Measurements from ENCODE around the gene LRSAM1.

Gene LRSAM1

DNA sequence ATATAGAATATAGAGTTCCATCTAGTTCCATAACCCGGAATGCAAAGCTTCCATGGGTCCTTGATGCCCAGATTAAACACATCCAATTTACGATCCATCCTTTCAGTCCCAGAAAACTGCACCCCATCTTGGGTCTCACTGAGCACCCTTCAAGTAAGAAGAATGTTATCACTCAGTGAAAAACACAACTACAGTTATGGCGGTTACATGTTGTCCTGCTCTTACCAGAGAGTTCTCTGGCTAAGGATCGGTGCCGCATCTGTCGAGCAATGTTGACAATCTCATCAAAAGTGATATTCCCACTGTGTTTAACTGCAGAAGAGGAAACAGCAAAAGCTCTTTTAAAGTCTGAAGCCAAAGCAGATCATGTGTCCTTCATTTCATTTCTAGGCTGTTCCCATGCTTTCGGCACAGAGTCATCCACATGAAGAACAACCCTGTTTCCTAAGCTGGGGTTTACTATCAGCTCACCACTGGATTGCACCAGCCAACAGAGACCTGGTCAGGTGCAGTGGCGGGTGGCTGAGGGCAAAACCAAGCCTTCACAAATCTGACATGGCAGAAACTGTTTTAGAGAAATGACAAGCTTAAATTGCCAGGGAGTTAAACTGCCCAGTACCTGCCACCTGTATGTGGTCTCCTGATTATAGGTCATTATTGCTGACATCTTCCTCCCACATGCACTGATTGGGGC, 3.1 kb upstream of the LRSAM1 start:
- H3K27me3 ChIP-seq (ENCODE audit: control insufficient read depth in 1 of 2, insufficient read depth in 2 of 2, low read length in 2 of 2): no peaks in the 10 kb centered on the region
- H3K4me1 ChIP-seq (ENCODE audit: control insufficient read depth, insufficient read depth, low read length): peaks cover 33% of the 10 kb centered on the region
- no peak overlapping the region for H3K27ac ChIP-seq (ENCODE audit: low read length)
- peaks cover 44 to 55% of the 10 kb centered on the region in 2 donors for H3K36me3 ChIP-seq (ENCODE audit: control insufficient read depth in 2 of 2, insufficient read depth in 2 of 2, low read length in 2 of 2)
- no peak overlapping the region for H3K9ac ChIP-seq (ENCODE audit: low read length in 2 of 2)
- H3K4me3 ChIP-seq (ENCODE audit: low read length in 2 of 2): no peak overlapping the region
- no peaks in the 10 kb centered on the region for H3K9me3 ChIP-seq (ENCODE audit: control insufficient read depth in 2 of 2, low read length in 2 of 2)

DNA sequence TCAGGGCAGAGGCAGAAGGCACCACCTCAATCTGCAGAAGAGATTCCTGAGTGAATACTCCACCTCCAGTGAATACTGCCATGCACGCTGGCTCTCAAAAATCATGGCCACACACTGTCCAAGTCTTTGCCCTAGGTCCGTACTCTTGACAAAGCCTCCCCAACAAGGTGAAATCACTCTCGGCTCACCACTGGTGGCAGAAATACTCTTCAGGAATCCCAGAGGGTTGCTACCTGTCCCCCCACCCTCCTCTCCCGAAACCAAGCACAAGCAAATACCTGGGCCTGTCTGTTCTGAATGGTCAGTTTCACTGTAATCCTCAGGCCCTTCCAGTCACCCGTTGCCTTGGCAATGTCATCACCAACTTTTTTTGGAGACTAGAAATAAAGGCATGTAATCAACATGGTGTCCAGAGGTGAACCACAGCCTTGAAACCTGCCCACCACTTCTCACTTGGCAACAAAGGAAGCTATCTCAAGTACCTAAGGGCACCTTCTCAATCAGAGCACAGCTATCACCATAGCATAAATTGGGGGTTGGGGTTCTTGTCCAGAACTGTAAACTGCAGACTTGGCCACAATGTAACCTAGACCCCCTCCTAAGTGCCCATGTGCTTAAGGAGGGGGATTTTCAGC, 1.9 kb upstream of the LRSAM1 start:
- peaks cover 41 to 50% of the 10 kb centered on the region in 2 donors for H3K36me3 ChIP-seq (ENCODE audit: control insufficient read depth in 2 of 2, insufficient read depth in 2 of 2, low read length in 2 of 2)
- H3K4me1 ChIP-seq (ENCODE audit: control insufficient read depth, insufficient read depth, low read length): peaks cover 35% of the 10 kb centered on the region
- peak overlapping the region; percentile 83 to 90 for H3K9ac ChIP-seq (ENCODE audit: low read length in 2 of 2)
- no peaks in the 10 kb centered on the region for H3K9me3 ChIP-seq (ENCODE audit: control insufficient read depth in 2 of 2, low read length in 2 of 2)
- peak overlapping the region; percentile 92 to 93 for H3K4me3 ChIP-seq (ENCODE audit: low read length in 2 of 2)
- H3K27ac ChIP-seq (ENCODE audit: low read length): peak overlapping the region; percentile 89
- no peaks in the 10 kb centered on the region for H3K27me3 ChIP-seq (ENCODE audit: control insufficient read depth in 1 of 2, insufficient read depth in 2 of 2, low read length in 2 of 2)

DNA sequence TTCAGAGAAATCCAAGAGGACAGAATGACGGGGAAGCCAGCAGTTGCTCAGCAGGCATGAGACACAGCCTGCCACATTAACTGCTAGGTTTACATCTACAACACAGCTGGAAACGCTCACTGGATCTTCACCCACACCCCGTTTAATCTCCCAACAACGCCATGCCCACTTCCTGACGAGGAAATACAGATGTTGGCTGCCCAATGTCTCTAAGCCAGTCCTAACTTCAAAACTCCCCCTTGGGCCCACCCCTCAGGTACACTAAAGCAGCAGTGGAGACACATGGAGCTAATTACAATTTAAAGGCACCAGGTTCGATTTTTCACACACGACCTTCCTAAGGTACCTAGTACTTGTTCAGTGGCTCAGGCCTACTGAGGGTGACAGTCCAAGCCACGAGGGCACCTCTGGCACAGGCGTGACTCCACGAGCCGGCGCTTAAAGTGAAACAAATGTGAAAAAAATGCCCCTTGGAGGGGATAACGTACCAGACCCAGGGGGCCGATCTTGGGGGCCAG, 1.0 kb upstream of the LRSAM1 start:
- Histone ChIP-seq H3K27me3 (ENCODE audit: control insufficient read depth in 1 of 2, insufficient read depth in 2 of 2, low read length in 2 of 2) (no peaks in the 10 kb centered on the region), H3K27ac (ENCODE audit: low read length) (peak overlapping the region; percentile 89), H3K4me1 (ENCODE audit: control insufficient read depth, insufficient read depth, low read length) (peaks cover 35% of the 10 kb centered on the region), H3K36me3 (ENCODE audit: control insufficient read depth in 2 of 2, insufficient read depth in 2 of 2, low read length in 2 of 2) (peaks cover 39 to 47% of the 10 kb centered on the region in 2 donors), H3K4me3 (ENCODE audit: low read length in 2 of 2) (peak overlapping the region; percentile 92 to 93), H3K9ac (ENCODE audit: low read length in 2 of 2) (peak overlapping the region; percentile 83 to 90), H3K9me3 (ENCODE audit: control insufficient read depth in 2 of 2, low read length in 2 of 2) (no peaks in the 10 kb centered on the region)

- H3K27ac ChIP-seq (ENCODE audit: low read length): peak overlapping the region; percentile 89
- H3K36me3 ChIP-seq (ENCODE audit: control insufficient read depth in 2 of 2, insufficient read depth in 2 of 2, low read length in 2 of 2): peaks cover 36 to 42% of the 10 kb centered on the region in 2 donors
- H3K9me3 ChIP-seq (ENCODE audit: control insufficient read depth in 2 of 2, low read length in 2 of 2): no peaks in the 10 kb centered on the region
- H3K9ac ChIP-seq (ENCODE audit: low read length in 2 of 2): peak overlapping the region; percentile 91 to 93
- peaks cover 35% of the 10 kb centered on the region for H3K4me1 ChIP-seq (ENCODE audit: control insufficient read depth, insufficient read depth, low read length)
- H3K4me3 ChIP-seq (ENCODE audit: low read length in 2 of 2): peak overlapping the region; percentile 92 to 93
- H3K27me3 ChIP-seq (ENCODE audit: control insufficient read depth in 1 of 2, insufficient read depth in 2 of 2, low read length in 2 of 2): no peaks in the 10 kb centered on the region
Observed at GRCh38 chr9:127451608-127451857, 223 bp downstream of the LRSAM1 start.

DNA sequence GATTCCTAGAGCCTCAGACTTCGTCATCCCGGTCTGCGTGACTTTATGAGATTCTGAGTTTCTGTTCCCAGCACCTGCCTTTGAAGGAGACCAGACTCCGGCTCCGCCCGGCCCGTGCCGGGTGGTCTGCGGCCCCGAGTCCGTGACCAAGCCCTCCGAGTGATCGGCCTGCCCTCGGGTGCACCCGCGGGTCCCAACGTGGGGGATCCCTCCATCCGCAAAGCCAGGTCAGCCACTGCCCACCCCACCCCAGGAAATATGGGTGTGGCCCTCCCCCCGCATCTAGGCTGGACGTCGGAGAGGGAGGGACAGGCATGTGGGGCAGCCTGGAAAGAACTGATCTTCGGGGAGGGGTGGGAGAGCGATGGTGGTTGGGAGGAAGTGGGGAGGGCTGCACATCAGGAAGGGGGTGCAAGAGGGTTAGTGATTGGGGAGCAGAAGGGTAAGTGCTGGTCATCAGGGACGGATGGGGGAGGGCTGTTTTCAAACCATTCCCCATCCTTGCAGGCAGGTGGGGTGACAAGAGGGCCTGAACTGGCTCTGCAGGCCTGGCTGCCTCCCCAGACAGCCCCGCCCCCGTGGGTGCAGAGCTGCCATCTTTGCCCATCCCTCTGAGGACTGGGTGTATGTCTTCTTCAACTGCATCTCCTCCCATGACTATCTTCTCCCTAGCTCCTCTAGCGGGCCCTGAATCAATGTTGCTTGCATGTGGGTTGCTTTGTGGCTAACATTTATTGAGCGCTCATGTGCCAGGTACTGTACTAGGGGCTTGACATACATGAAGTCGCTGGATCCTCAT, 747 bp downstream of the LRSAM1 start:
- H3K4me1 ChIP-seq (ENCODE audit: control insufficient read depth, insufficient read depth, low read length): peaks cover 35% of the 10 kb centered on the region
- peak overlapping the region; percentile 92 to 93 for H3K4me3 ChIP-seq (ENCODE audit: low read length in 2 of 2)
- H3K36me3 ChIP-seq (ENCODE audit: control insufficient read depth in 2 of 2, insufficient read depth in 2 of 2, low read length in 2 of 2): peaks cover 33 to 38% of the 10 kb centered on the region in 2 donors
- no peaks in the 10 kb centered on the region for H3K9me3 ChIP-seq (ENCODE audit: control insufficient read depth in 2 of 2, low read length in 2 of 2)
- H3K9ac ChIP-seq (ENCODE audit: low read length in 2 of 2): peak overlapping the region; percentile 91 to 93
- H3K27me3 ChIP-seq (ENCODE audit: control insufficient read depth in 1 of 2, insufficient read depth in 2 of 2, low read length in 2 of 2): no peaks in the 10 kb centered on the region
- H3K27ac ChIP-seq (ENCODE audit: low read length): peak overlapping the region; percentile 89

GRCh38 chr9:127452691-127453090, 1.4 kb downstream of the LRSAM1 start:
- Histone ChIP-seq H3K36me3 (ENCODE audit: control insufficient read depth in 2 of 2, insufficient read depth in 2 of 2, low read length in 2 of 2) (peaks cover 33 to 39% of the 10 kb centered on the region in 2 donors), H3K9me3 (ENCODE audit: control insufficient read depth in 2 of 2, low read length in 2 of 2) (no peaks in the 10 kb centered on the region), H3K27me3 (ENCODE audit: control insufficient read depth in 1 of 2, insufficient read depth in 2 of 2, low read length in 2 of 2) (no peaks in the 10 kb centered on the region), H3K27ac (ENCODE audit: low read length) (peak overlapping the region; percentile 89), H3K4me1 (ENCODE audit: control insufficient read depth, insufficient read depth, low read length) (peaks cover 35% of the 10 kb centered on the region), H3K9ac (ENCODE audit: low read length in 2 of 2) (peak overlapping the region in 1 of 2 donors; percentile 29), H3K4me3 (ENCODE audit: low read length in 2 of 2) (peak overlapping the region; percentile 92 to 93)

GRCh38 chr9:127455324-127455992, 4.1 kb downstream of the LRSAM1 start:
- Histone ChIP-seq H3K9me3 (ENCODE audit: control insufficient read depth in 2 of 2, low read length in 2 of 2) (no peaks in the 10 kb centered on the region), H3K27me3 (ENCODE audit: control insufficient read depth in 1 of 2, insufficient read depth in 2 of 2, low read length in 2 of 2) (no peaks in the 10 kb centered on the region), H3K27ac (ENCODE audit: low read length) (no peak overlapping the region), H3K4me3 (ENCODE audit: low read length in 2 of 2) (no peak overlapping the region), H3K36me3 (ENCODE audit: control insufficient read depth in 2 of 2, insufficient read depth in 2 of 2, low read length in 2 of 2) (peaks cover 27 to 34% of the 10 kb centered on the region in 2 donors), H3K4me1 (ENCODE audit: control insufficient read depth, insufficient read depth, low read length) (peaks cover 23% of the 10 kb centered on the region), H3K9ac (ENCODE audit: low read length in 2 of 2) (no peak overlapping the region)

DNA sequence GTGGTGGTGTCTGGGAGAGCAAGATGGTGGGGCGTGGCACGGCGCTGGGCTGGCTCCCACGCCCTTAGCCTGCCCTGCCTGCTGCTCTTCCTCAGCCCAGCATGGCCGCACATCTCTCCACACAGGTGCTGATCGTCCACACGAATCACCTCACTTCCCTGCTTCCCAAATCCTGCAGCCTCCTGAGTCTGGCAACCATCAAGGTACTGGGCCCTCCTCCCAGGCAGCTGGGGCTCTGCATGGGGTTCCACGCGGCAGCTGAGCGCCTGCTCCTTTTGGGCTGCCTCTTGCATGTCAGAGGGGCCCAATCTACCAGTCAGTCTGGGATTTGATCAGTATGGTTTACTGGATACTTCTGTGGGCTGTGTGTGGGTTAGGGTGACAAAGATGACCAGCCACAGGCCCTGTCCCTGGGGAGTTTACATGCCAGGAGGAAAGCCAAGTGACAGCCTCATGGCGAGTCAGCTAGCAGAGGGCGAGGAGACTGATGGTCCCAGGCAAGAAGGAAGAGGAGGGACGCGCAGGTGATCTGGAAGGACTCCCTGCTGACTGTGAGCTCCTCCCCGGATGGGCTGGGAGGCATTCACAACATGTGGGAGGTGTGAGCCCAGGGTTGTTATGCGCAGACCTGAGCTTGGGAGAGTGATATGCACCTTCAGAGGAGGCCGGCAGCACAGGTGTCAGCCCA, 6.0 kb downstream of the LRSAM1 start:
- H3K9me3 ChIP-seq (ENCODE audit: control insufficient read depth in 2 of 2, low read length in 2 of 2): no peaks in the 10 kb centered on the region
- peaks cover 41 to 48% of the 10 kb centered on the region in 2 donors for H3K36me3 ChIP-seq (ENCODE audit: control insufficient read depth in 2 of 2, insufficient read depth in 2 of 2, low read length in 2 of 2)
- H3K4me1 ChIP-seq (ENCODE audit: control insufficient read depth, insufficient read depth, low read length): peaks cover 14% of the 10 kb centered on the region
- no peak overlapping the region for H3K9ac ChIP-seq (ENCODE audit: low read length in 2 of 2)
- H3K27ac ChIP-seq (ENCODE audit: low read length): no peak overlapping the region
- H3K4me3 ChIP-seq (ENCODE audit: low read length in 2 of 2): no peak overlapping the region
- no peaks in the 10 kb centered on the region for H3K27me3 ChIP-seq (ENCODE audit: control insufficient read depth in 1 of 2, insufficient read depth in 2 of 2, low read length in 2 of 2)

GRCh38 chr9:127458921-127459320, 7.6 kb downstream of the LRSAM1 start:
- H3K9ac ChIP-seq (ENCODE audit: low read length in 2 of 2): no peak overlapping the region
- no peaks in the 10 kb centered on the region for H3K27me3 ChIP-seq (ENCODE audit: control insufficient read depth in 1 of 2, insufficient read depth in 2 of 2, low read length in 2 of 2)
- H3K4me1 ChIP-seq (ENCODE audit: control insufficient read depth, insufficient read depth, low read length): peaks cover 4% of the 10 kb centered on the region
- peaks cover 52 to 59% of the 10 kb centered on the region in 2 donors for H3K36me3 ChIP-seq (ENCODE audit: control insufficient read depth in 2 of 2, insufficient read depth in 2 of 2, low read length in 2 of 2)
- no peaks in the 10 kb centered on the region for H3K9me3 ChIP-seq (ENCODE audit: control insufficient read depth in 2 of 2, low read length in 2 of 2)
- no peak overlapping the region for H3K27ac ChIP-seq (ENCODE audit: low read length)
- H3K4me3 ChIP-seq (ENCODE audit: low read length in 2 of 2): no peak overlapping the region

- peaks cover 44 to 64% of the 10 kb centered on the region in 2 donors for H3K36me3 ChIP-seq (ENCODE audit: control insufficient read depth in 2 of 2, insufficient read depth in 2 of 2, low read length in 2 of 2)
- no peaks in the 10 kb centered on the region for H3K27me3 ChIP-seq (ENCODE audit: control insufficient read depth in 1 of 2, insufficient read depth in 2 of 2, low read length in 2 of 2)
- H3K9ac ChIP-seq (ENCODE audit: low read length in 2 of 2): no peak overlapping the region
- H3K4me1 ChIP-seq (ENCODE audit: control insufficient read depth, insufficient read depth, low read length): peaks cover 4% of the 10 kb centered on the region
- H3K27ac ChIP-seq (ENCODE audit: low read length): no peak overlapping the region
- H3K4me3 ChIP-seq (ENCODE audit: low read length in 2 of 2): no peak overlapping the region
- no peaks in the 10 kb centered on the region for H3K9me3 ChIP-seq (ENCODE audit: control insufficient read depth in 2 of 2, low read length in 2 of 2)
Observed at GRCh38 chr9:127463382-127463781, 12.1 kb downstream of the LRSAM1 start.
